HepG2 (cell line): ENCODE measurements around the gene VCAN. TPM values are rescaled to one million over a fixed set of nuclear protein-coding genes. Genes with fewer than 3 reads are reported as not detected.

ENCODE experiments used
- ATAC-seq: fragments of 200-7000 bp; cut with Tn5 transposase; 3 replicates; pipeline ENCODE4 v1.9.1; 2020; ENCODE audit warnings: mild to moderate bottlenecking, moderate library complexity
- BruUV-seq: library from RNA; stranded (reverse); fragments of 400-500 nt; replicated peaks from 2 replicates; lab custom pipeline; 2021; lab: Mats Ljungman, UMichigan
- CTCF ChIA-PET: fragments of 300-600 bp; formaldehyde crosslinking; extraction: SDS; loops from one replicate; lab custom pipeline; 2021; ENCODE audit warnings: low total read pairs, inconsistent platforms, low intra/inter-chr PET ratio; lab: Yijun Ruan, JAX
- POLR2A ChIA-PET: fragments of 350-600 bp; sonication (Branson Sonifier 250); formaldehyde crosslinking; loops from one replicate; lab custom pipeline; 2020; ENCODE audit warnings: antibody characterized with exemption, inconsistent platforms; lab: Yijun Ruan, JAX
- DNase-seq: peaks from one replicate; pipeline ENCODE4 v3.0.0-alpha.2; 2015; ENCODE audit warnings: low spot score
- FAIRE-seq: peaks from 3 replicates; lab custom pipeline; 2011; peaks lifted over from hg19 to GRCh38; lab: Jason Lieb, UNC
- H2AFZ ChIP-seq: one replicate; pipeline ENCODE4 v1.6.1; 2011; ENCODE audit warnings: low read length, inconsistent platforms
- H3K27ac ChIP-seq: fragments of 300-600 bp; 3 replicates; pipeline ENCODE4 v1.8.0; 2011; ENCODE audit warnings: mixed run types, mild to moderate bottlenecking, mixed read lengths, low read length, inconsistent platforms; ENCODE audit not compliant: insufficient read depth; ENCODE audit errors: extremely low read length
- H3K27me3 ChIP-seq, 2 experiments: fragments of 200-600 bp in 1 of 2; 2 replicates in 1 of 2; 3 replicates in 1 of 2; pipeline versions ENCODE4 v1.6.0 to v1.8.0; 2011; ENCODE audit warnings: low read length in 2 of 2, mild to moderate bottlenecking in 2 of 2, moderate library complexity in 2 of 2, inconsistent platforms in 1 of 2; ENCODE audit not compliant: insufficient read depth in 2 of 2, control insufficient read depth in 1 of 2
- H3K36me3 ChIP-seq, 2 experiments: fragments of 200-600 bp in 1 of 2; replicated peaks in 1 of 2; 2 replicates in 1 of 2; 3 replicates in 1 of 2; pipeline versions ENCODE4 v1.5.1 to v1.8.0; 2011; ENCODE audit warnings: low read length in 2 of 2, inconsistent platforms in 1 of 2; ENCODE audit not compliant: insufficient read depth in 2 of 2, control insufficient read depth in 1 of 2
- H3K4me1 ChIP-seq: 2 replicates; pipeline ENCODE4 v1.5.1; 2012; ENCODE audit warnings: low read length, inconsistent platforms; ENCODE audit not compliant: insufficient read depth
- H3K4me2 ChIP-seq: 2 replicates; pipeline ENCODE4 v1.6.0; 2011; ENCODE audit warnings: low read depth, low read length, inconsistent platforms
- H3K4me3 ChIP-seq, 3 experiments: fragments of 200-600 bp in 1 of 3; sonication (generic), shearing (Covaris generic) in 1 of 3; replicated peaks in 1 of 3; 2 replicates each; pipeline ENCODE4 v1.5.1; 2011 to 2016; ENCODE audit warnings: low read length in 3 of 3, inconsistent platforms in 2 of 3, low read depth in 2 of 3, mild to moderate bottlenecking in 2 of 3, control low read depth in 1 of 3, mixed read lengths in 1 of 3; ENCODE audit not compliant: insufficient read depth in 1 of 3
- H3K79me2 ChIP-seq: one replicate; pipeline ENCODE4 v1.6.1; 2011; ENCODE audit warnings: low read length, inconsistent platforms; ENCODE audit not compliant: insufficient read depth
- H3K9ac ChIP-seq: 2 replicates; pipeline ENCODE4 v1.6.0; 2011; ENCODE audit warnings: mild to moderate bottlenecking, low read depth, low read length, inconsistent platforms; ENCODE audit not compliant: insufficient read depth
- H3K9me3 ChIP-seq: 2 replicates; pipeline ENCODE4 v1.5.1; 2012; ENCODE audit warnings: mild to moderate bottlenecking, low read length
- H4K20me1 ChIP-seq: 2 replicates; pipeline ENCODE4 v1.6.0; 2011; ENCODE audit warnings: inconsistent platforms, mild to moderate bottlenecking, low read length, moderate library complexity; ENCODE audit not compliant: insufficient read depth
- KAT7 ChIP-seq: IDR thresholded peaks from 2 replicates; pipeline ENCODE4 v1.6.1; 2018; ENCODE audit warnings: borderline replicate concordance, missing compliant biosample characterization
- MIXL1 ChIP-seq: IDR thresholded peaks from 2 replicates; pipeline ENCODE4 v1.6.1; 2016
- RCOR2 ChIP-seq: IDR thresholded peaks from 2 replicates; pipeline ENCODE4 v1.6.1; 2016; ENCODE audit warnings: missing biosample characterization, missing genetic modification reagents
- SCMH1 ChIP-seq: sonication (generic); formaldehyde crosslinking; IDR thresholded peaks from 2 replicates; pipeline ENCODE4 v1.9.0; 2021; ENCODE audit warnings: missing genetic modification reagents, mild to moderate bottlenecking, borderline replicate concordance
- TEAD3 ChIP-seq: optimal IDR thresholded peaks from 2 replicates; pipeline ENCODE3; 2016; ENCODE audit warnings: borderline replicate concordance
- WIZ ChIP-seq: sonication (generic); formaldehyde crosslinking; IDR thresholded peaks from 2 replicates; pipeline ENCODE4 v1.5.1; 2020; ENCODE audit warnings: mild to moderate bottlenecking, missing genetic modification reagents
- ZC3H4 ChIP-seq: sonication (generic); formaldehyde crosslinking; IDR thresholded peaks from 2 replicates; pipeline ENCODE4 v1.4.0; 2020; ENCODE audit warnings: missing genetic modification reagents, borderline replicate concordance
- ZKSCAN8 ChIP-seq: IDR thresholded peaks from 2 replicates; pipeline ENCODE4 v1.6.1; 2016; ENCODE audit warnings: borderline replicate concordance, missing genetic modification reagents, missing compliant biosample characterization
- ZNF260 ChIP-seq: sonication (generic); formaldehyde crosslinking; IDR thresholded peaks from 2 replicates; pipeline ENCODE4 v1.4.0; 2020; ENCODE audit warnings: missing genetic modification reagents, low read depth, mild to moderate bottlenecking, borderline replicate concordance
- ZNF383 ChIP-seq: sonication (generic); formaldehyde crosslinking; IDR thresholded peaks from 2 replicates; pipeline ENCODE4 v1.4.0; 2020; ENCODE audit warnings: missing genetic modification reagents, mild to moderate bottlenecking, borderline replicate concordance
- ZNF430 ChIP-seq: sonication (generic); formaldehyde crosslinking; IDR thresholded peaks from 2 replicates; pipeline ENCODE4 v1.9.0; 2021; ENCODE audit warnings: mild to moderate bottlenecking, missing genetic modification reagents
- ZNF549 ChIP-seq: sonication (generic); formaldehyde crosslinking; IDR thresholded peaks from 2 replicates; pipeline ENCODE4 v1.5.0; 2020; ENCODE audit warnings: missing genetic modification reagents
- ZNF746 ChIP-seq: sonication (generic); formaldehyde crosslinking; IDR thresholded peaks from 2 replicates; pipeline ENCODE4 v1.8.0; 2022; ENCODE audit warnings: mild to moderate bottlenecking, missing genetic modification reagents
- ZSCAN29 ChIP-seq: sonication (generic); formaldehyde crosslinking; conservative IDR thresholded peaks from 2 replicates; pipeline ENCODE4 v1.4.0; 2020; ENCODE audit warnings: mild to moderate bottlenecking, missing genetic modification reagents
- WGBS: methylation state at CpG from one replicate; pipeline ENCODE4 v1.1.6; 2017; ENCODE audit warnings: low lambda C conversion rate; 5-methylcytosine and 5-hydroxymethylcytosine counted together
- in situ Hi-C: cut with HindIII; loops from 2 replicates; pipeline ENCODE4 v1.10.0; 2017; ENCODE audit warnings: low pct_unique_long_range_greater_than_20kb; ENCODE audit not compliant: extremely low pct_ligation_motif_present
- intact Hi-C: fragments of 100-400 bp; cut with micrococcal nuclease; formaldehyde crosslinking; loops from one replicate; pipeline ENCODE4 v1.10.0; 2022; ENCODE audit not compliant: unreplicated experiment
- polyA plus RNA-seq, 8 experiments: library from polyadenylated mRNA; depleted of rRNA in 3 of 8; stranded (reverse) in 7 of 8; unstranded in 1 of 8; fragments of >200 nt; fragmentation: Illumina TruSeq in 4 of 8; extraction: Trizol in 4 of 8; gene quantifications; 2 replicates each; pipeline versions ENCODE4 v1.2.1 to v1.2.3, GENCODE V29; 2011 to 2016; ENCODE audit warnings: low read depth in 4 of 8, missing spikeins in 1 of 8, mixed read lengths in 1 of 8; ENCODE audit not compliant: insufficient read depth in 1 of 8
- total RNA-seq, 5 experiments: library from RNA; depleted of rRNA; stranded (reverse); fragments of >200 nt; fragmentation: Illumina TruSeq; extraction: Trizol; gene quantifications; 2 replicates each; pipeline ENCODE4 v1.2.3, GENCODE V29; 2016; ENCODE audit warnings: low read depth in 1 of 5
- TF ChIP-seq, protein P1 (sequence below): sonication (generic); formaldehyde crosslinking; IDR thresholded peaks from 2 replicates; pipeline ENCODE4 v1.5.0; 2020; ENCODE audit warnings: mild to moderate bottlenecking, missing genetic modification reagents
- TF ChIP-seq, protein P2 (sequence below): sonication (generic); formaldehyde crosslinking; IDR thresholded peaks from 2 replicates; pipeline ENCODE4 v1.8.0; 2022; ENCODE audit warnings: mild to moderate bottlenecking, missing genetic modification reagents
- TF ChIP-seq, protein P3 (sequence below): IDR thresholded peaks from 2 replicates; pipeline ENCODE4 v1.6.1; 2012; ENCODE audit warnings: low read length, improper control_type of control experiment

The VCAN gene
- total and polyA plus RNA-seq, 2 of the 13 experiments (the other 11 are each of a cell fraction or from before 2014, with no cell fraction given), result 1.2 to 3.5 TPM

DNA sequence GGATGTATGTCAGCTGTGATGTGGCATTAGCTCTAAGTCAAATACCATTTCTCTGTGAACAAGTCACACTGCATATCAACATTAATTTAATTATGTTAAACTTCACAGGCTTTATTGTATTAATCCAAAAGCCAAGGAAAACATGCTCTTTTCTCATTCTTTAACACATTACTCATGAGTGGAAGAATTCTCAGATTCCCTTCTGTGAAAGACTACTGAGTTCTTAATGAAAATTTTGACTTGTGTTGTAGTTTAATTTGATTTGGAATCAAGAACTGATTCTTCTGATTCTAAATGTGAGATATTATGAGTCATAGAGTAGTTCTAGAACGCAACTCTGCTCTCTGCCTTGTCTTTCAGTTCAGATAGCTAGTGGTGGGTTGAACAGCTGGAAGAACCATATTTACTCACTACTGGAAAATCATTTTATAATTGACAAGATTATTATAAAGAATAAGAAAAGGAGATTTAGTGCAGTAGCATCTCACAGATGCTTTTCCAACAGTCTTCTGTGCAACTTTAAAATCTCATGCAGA, 90.6 kb downstream of the VCAN start:
- Histone ChIP-seq H3K36me3 (no peaks in the 10 kb centered on the region), H3K27me3 (peaks cover 0 to 4% of the 10 kb centered on the region in 2 experiments; a peak in 1 of 5 replicates), H4K20me1 (no peaks in the 10 kb centered on the region), H3K9me3 (no peaks in the 10 kb centered on the region), H2AFZ (no peak overlapping the region), H3K79me2 (no peaks in the 10 kb centered on the region), H3K4me1 (peaks cover 27% of the 10 kb centered on the region), H3K9ac (no peak overlapping the region), H3K4me2 (no peak overlapping the region), H3K27ac (no peak overlapping the region), H3K4me3 (no peak overlapping the region)
- ATAC-seq (no peak), FAIRE-seq (no peak), DNase-seq (no peak)
- no TSS peak for BruUV-seq
- CTCF ChIA-PET, result no interaction called here
- POLR2A ChIA-PET, result interaction anchor here (1.5 to 3.9 kb wide), 2 partner anchors 87 to 1175 kb away, joined by 3 to 13 read pairs; no protein-coding TSS in a partner anchor
- in situ Hi-C loops (loop anchor here (5.0 to 25.0 kb wide), 3 partner anchors 475 to 1210 kb away; partner anchors contain the start of genes TMEM167A and XRCC4), intact Hi-C loops (loop anchor here (2.0 to 10.0 kb wide), 7 partner anchors 85 to 1387 kb away; partner anchors contain the start of genes TMEM167A and XRCC4)
- WGBS, result 88% methylated on average over 1 of the region's 1 CpG
- TF ChIP-seq ZKSCAN8 (CRISPR knock-in tag) (no peak), ZNF430 (CRISPR knock-in tag) (no peak), RCOR2 (no peak), TEAD3 (CRISPR knock-in tag) (no peak), ZC3H4 (CRISPR knock-in tag) (no peak), ZNF260 (CRISPR knock-in tag) (no peak), MIXL1 (CRISPR knock-in tag) (no peak), ZNF549 (CRISPR knock-in tag) (no peak), KAT7 (CRISPR knock-in tag) (no peak), ZSCAN29 (no peak), ZNF746 (CRISPR knock-in tag) (no peak), ZNF383 (CRISPR knock-in tag) (no peak), WIZ (CRISPR knock-in tag) (no peak), SCMH1 (no peak)
- TF ChIP-seq, protein P1, sequence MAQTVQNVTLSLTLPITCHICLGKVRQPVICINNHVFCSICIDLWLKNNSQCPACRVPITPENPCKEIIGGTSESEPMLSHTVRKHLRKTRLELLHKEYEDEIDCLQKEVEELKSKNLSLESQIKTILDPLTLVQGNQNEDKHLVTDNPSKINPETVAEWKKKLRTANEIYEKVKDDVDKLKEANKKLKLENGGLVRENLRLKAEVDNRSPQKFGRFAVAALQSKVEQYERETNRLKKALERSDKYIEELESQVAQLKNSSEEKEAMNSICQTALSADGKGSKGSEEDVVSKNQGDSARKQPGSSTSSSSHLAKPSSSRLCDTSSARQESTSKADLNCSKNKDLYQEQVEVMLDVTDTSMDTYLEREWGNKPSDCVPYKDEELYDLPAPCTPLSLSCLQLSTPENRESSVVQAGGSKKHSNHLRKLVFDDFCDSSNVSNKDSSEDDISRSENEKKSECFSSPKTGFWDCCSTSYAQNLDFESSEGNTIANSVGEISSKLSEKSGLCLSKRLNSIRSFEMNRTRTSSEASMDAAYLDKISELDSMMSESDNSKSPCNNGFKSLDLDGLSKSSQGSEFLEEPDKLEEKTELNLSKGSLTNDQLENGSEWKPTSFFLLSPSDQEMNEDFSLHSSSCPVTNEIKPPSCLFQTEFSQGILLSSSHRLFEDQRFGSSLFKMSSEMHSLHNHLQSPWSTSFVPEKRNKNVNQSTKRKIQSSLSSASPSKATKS, result no peak
- TF ChIP-seq, protein P2, sequence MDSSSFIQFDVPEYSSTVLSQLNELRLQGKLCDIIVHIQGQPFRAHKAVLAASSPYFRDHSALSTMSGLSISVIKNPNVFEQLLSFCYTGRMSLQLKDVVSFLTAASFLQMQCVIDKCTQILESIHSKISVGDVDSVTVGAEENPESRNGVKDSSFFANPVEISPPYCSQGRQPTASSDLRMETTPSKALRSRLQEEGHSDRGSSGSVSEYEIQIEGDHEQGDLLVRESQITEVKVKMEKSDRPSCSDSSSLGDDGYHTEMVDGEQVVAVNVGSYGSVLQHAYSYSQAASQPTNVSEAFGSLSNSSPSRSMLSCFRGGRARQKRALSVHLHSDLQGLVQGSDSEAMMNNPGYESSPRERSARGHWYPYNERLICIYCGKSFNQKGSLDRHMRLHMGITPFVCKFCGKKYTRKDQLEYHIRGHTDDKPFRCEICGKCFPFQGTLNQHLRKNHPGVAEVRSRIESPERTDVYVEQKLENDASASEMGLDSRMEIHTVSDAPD (CRISPR knock-in tag), result no peak
- TF ChIP-seq, protein P3, sequence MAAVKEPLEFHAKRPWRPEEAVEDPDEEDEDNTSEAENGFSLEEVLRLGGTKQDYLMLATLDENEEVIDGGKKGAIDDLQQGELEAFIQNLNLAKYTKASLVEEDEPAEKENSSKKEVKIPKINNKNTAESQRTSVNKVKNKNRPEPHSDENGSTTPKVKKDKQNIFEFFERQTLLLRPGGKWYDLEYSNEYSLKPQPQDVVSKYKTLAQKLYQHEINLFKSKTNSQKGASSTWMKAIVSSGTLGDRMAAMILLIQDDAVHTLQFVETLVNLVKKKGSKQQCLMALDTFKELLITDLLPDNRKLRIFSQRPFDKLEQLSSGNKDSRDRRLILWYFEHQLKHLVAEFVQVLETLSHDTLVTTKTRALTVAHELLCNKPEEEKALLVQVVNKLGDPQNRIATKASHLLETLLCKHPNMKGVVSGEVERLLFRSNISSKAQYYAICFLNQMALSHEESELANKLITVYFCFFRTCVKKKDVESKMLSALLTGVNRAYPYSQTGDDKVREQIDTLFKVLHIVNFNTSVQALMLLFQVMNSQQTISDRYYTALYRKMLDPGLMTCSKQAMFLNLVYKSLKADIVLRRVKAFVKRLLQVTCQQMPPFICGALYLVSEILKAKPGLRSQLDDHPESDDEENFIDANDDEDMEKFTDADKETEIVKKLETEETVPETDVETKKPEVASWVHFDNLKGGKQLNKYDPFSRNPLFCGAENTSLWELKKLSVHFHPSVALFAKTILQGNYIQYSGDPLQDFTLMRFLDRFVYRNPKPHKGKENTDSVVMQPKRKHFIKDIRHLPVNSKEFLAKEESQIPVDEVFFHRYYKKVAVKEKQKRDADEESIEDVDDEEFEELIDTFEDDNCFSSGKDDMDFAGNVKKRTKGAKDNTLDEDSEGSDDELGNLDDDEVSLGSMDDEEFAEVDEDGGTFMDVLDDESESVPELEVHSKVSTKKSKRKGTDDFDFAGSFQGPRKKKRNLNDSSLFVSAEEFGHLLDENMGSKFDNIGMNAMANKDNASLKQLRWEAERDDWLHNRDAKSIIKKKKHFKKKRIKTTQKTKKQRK, result no peak
